ENCODE measurements around the gene FGF21. TPM values are rescaled to one million over a fixed set of nuclear protein-coding genes. Genes with fewer than 3 reads are reported as not detected.
"Not testable (repeated sequence)": the region's sequence is repeated elsewhere in the genome, so short reads cannot be mapped to it uniquely, and the experiment has no call there.

The FGF21 gene
- total RNA-seq, 1 donor from 2014 or later = not detected

GRCh38 chr19:48751845-48752495 is 3.4 kb upstream of the FGF21 start:
- DNase-seq (ENCODE audit: low read depth in 2 of 2) = no peak

- DNase-seq (ENCODE audit: low read depth in 2 of 2) = peak in 1 of 2 donors; percentile 66
Measured at GRCh38 chr19:48752496-48753365, 2.6 kb upstream of the FGF21 start, which contains the start of gene FUT1. Gene FUT1, minus strand, starts transcription at chr19:48752641. Its CDS starts 1,360 bp downstream, at chr19:48751281.

GRCh38 chr19:48755787-48756186 is 463 bp downstream of the FGF21 start:
- DNase-seq (ENCODE audit: low read depth in 2 of 2) = no peak

GRCh38 chr19:48756212-48756611 is 888 bp downstream of the FGF21 start:
- no peak for DNase-seq (ENCODE audit: low read depth in 2 of 2)

- no peak for DNase-seq (ENCODE audit: low read depth in 2 of 2)
Measured at GRCh38 chr19:48756686-48757085, 1.4 kb downstream of the FGF21 start.

GRCh38 chr19:48757089-48757675 is 1.9 kb downstream of the FGF21 start:
- DNase-seq (ENCODE audit: low read depth in 2 of 2) = no peak

GRCh38 chr19:48757741-48758144 is 2.4 kb downstream of the FGF21 start:
- DNase-seq (ENCODE audit: low read depth in 2 of 2) = no peak

- DNase-seq (ENCODE audit: low read depth in 2 of 2) = peak; percentile 45 to 50
Measured at GRCh38 chr19:48760504-48761205, 5.3 kb downstream of the FGF21 start.

- not testable (repeated sequence) for DNase-seq (ENCODE audit: low read depth in 2 of 2)
Measured at GRCh38 chr19:48765816-48766215, 10.5 kb downstream of the FGF21 start.

- not testable (repeated sequence) for DNase-seq (ENCODE audit: low read depth in 2 of 2)
Measured at GRCh38 chr19:48768171-48768753, 12.9 kb downstream of the FGF21 start.

- no peak for DNase-seq (ENCODE audit: low read depth in 2 of 2)
Measured at GRCh38 chr19:48768994-48769713, 13.8 kb downstream of the FGF21 start.

- DNase-seq (ENCODE audit: low read depth in 2 of 2) = no peak
Measured at GRCh38 chr19:48770266-48770665, 14.9 kb downstream of the FGF21 start.

GRCh38 chr19:48770734-48771472 is 15.6 kb downstream of the FGF21 start:
- DNase-seq (ENCODE audit: low read depth in 2 of 2) = no peak

- DNase-seq (ENCODE audit: low read depth in 2 of 2) = peak; percentile 53 to 88
Measured at GRCh38 chr19:48772503-48772953, 17.2 kb downstream of the FGF21 start.

GRCh38 chr19:48777139-48777538 is 21.8 kb downstream of the FGF21 start:
- DNase-seq (ENCODE audit: low read depth in 2 of 2) = no peak

GRCh38 chr19:48777720-48778119 is 22.4 kb downstream of the FGF21 start:
- DNase-seq (ENCODE audit: low read depth in 2 of 2) = no peak

- no peak for DNase-seq (ENCODE audit: low read depth in 2 of 2)
Measured at GRCh38 chr19:48779636-48780035, 24.3 kb downstream of the FGF21 start.

GRCh38 chr19:48780631-48781391 is 25.5 kb downstream of the FGF21 start:
- peak in 1 of 2 donors; percentile 48 for DNase-seq (ENCODE audit: low read depth in 2 of 2)

GRCh38 chr19:48784527-48784926 is 29.2 kb downstream of the FGF21 start:
- no peak for DNase-seq (ENCODE audit: low read depth in 2 of 2)

All from dermis microvascular lymphatic vessel endothelial cell (primary cell).